GM18520 (cell line): ENCODE measurements around the gene BEAN1.

Experiments used
- ATAC-seq: cut with Tn5 transposase; IDR thresholded peaks from one replicate; pipeline ENCODE4 v1.9.1; 2021; ENCODE audit not compliant: unreplicated experiment

BEAN1 gene

GRCh38 chr16:66418165-66418962 is 8.7 kb upstream of the BEAN1 start:
- no peak for ATAC-seq

GRCh38 chr16:66419527-66419926 is 7.6 kb upstream of the BEAN1 start:
- no peak for ATAC-seq

- no peak for ATAC-seq
Observed at GRCh38 chr16:66420396-66420795, 6.7 kb upstream of the BEAN1 start.

DNA sequence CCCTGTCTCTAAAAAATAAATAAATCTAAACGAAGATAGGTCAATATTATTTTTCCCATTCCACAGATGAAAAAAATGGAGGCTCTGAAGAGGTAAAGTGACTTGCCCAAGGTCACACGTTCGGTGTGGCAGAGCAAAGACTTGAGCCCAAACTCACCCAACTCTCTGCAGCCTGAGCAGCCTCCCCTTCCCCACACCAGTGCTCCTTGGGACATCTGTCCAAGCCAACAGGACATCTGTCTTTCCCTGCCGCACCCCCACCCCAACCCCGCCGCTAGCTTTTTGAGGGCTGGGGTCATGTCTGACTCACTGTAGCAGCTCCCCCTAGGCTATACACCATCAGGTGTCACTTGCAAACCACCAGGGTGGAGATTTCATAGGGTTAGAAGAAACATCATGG is 5.2 kb upstream of the BEAN1 start:
- ATAC-seq, result no peak

- no peak for ATAC-seq
Observed at GRCh38 chr16:66422366-66422765, 4.7 kb upstream of the BEAN1 start.

DNA sequence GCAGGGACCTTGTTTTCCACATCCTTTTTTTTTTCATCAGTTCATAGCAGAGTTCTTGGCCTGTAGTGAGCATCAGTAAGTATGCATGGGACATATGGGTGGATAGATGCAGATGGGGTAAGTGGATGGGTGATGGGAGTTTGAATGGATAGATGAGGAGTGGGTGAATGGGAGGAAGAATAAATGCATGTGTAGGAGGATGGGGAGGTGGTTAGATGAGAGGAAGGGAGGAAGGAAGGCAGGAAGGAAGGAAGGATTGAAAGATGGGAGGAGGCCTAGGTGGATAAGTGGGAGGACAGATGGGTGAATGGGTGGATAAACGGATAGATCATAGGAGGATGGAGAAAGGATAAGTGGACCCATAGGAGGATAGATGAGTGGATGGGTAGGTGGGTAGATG is 3.9 kb upstream of the BEAN1 start:
- no peak for ATAC-seq

GRCh38 chr16:66425651-66426050 is 1.4 kb upstream of the BEAN1 start:
- no peak for ATAC-seq

DNA sequence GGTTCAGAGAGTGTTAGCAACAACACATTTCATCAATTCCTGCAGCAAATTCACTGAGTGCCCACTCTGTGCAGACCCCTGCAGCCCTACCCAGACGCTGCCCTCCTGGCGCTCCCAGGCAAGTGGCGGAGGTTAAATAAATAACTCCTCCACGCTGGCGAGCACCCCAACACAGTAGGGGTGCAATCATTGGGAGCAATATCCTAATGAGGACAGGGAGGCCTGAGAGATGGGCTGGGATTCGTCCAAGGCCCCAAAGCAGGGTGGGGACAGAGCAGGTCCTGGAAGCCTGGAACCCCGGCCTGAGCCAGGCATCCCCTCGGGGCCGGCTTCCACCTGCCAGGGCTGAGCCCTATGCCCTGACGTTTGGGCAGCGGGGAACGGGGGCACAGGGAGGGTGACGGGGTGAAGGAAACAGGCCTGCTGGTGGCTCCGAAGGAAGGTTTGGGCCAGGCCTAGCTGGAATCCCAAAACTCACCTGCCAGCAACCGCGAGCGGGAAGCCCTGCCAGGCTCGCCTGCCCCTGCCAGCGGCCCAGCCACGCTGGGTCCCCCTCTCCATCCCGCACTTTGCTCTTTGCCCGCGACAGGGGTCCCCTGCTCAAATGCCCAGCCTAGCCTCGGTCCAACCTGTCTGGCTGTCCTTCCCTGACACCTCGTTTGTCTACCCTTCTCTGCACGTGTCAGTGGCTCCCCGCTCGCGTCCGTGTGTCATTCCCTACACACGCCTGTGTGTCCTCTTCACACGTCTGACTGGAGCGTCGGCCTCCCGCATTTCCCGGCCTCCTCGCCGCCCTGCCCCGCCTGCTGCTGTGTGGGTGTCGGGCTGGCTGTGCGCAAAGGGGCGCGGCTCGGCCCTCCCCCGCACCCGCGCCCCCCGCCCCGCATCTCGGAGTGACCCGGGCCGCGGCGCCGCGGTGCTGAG is 721 bp upstream of the BEAN1 start:
- no peak for ATAC-seq

DNA sequence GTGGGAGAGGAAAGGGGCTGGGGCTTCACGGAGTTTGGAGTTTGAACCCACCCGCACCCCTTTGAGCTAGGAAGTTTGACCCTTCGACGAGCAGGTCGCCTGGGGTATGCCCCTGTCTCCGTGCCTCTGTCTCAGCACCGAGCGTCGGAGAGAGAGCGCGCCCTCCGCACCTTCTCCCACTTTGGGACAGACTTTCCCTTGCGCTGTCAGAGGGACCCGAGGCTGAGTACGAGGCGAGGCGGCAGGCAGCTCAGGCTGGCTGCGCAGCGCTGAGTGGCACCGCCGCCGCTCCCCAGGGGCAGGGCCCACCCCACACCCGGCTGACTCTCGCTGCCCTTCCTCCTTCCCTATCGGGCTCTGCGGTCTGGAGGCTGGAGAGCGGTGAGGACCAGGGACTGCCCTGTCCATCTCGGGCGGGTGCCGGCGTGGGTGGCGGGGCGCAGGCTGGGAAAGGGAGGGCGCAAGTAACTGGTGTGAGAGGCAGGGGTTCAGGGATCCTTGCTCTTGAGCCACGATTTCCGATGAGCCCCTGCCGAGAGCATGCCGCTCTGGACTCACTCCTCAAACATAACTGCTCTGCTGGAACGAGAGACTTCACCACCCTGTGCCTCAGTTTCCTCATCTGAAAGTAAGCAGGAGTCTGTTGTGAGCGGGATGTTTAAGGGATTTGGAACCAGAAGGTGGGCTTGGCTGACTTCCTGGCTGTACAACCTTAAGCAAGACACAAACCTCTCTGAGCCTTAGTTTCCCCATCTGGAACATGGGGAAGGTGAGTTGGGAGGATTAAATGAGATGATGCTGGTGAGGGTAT is 981 bp downstream of the BEAN1 start:
- no peak for ATAC-seq

- no peak for ATAC-seq
Observed at GRCh38 chr16:66428682-66429251, 1.7 kb downstream of the BEAN1 start.

GRCh38 chr16:66429290-66429962 is 2.3 kb downstream of the BEAN1 start:
- no peak for ATAC-seq

GRCh38 chr16:66430214-66430613 is 3.1 kb downstream of the BEAN1 start:
- no peak for ATAC-seq

GRCh38 chr16:66431760-66432159 is 4.7 kb downstream of the BEAN1 start:
- ATAC-seq, result no peak

GRCh38 chr16:66432429-66432828 is 5.3 kb downstream of the BEAN1 start:
- no peak for ATAC-seq

DNA sequence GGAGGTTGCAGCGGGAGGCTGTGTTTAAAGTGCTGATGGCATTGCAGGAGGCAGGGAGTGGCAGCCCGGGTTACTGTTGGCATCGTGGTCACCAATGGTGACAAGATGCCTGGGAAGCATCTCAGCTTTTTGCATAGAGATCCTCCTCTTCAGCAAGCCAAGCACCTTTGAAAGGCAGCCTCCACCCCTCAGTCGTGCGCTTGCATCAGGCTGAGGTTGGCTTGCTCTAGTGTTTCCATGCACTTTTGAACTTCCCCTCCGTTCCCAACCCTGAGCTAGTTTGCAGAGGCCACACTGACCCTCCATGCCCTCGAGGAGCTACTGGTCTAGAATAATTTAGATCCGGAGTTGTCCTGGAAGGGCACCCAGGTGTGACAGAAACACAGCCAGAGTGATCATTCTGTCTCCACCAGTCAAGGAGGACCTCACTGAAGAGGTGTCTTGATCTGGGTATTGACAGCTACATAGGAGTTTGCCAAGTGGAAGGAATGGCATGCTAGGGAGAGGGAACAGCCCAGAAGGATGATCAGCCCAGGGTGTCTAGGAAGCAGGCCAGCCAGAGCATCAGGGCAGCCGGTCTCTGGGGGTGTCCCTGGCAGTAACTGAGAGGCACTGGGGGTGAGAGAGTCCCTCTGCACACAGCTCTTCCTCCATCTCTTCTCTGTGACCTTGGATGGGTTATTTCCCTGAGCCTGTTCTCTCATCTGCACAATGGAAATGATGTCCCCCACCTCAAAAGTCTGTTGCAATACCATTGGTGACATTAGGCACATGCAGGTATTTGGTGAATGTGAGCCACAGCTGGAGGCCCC is 7.7 kb downstream of the BEAN1 start:
- no peak for ATAC-seq

DNA sequence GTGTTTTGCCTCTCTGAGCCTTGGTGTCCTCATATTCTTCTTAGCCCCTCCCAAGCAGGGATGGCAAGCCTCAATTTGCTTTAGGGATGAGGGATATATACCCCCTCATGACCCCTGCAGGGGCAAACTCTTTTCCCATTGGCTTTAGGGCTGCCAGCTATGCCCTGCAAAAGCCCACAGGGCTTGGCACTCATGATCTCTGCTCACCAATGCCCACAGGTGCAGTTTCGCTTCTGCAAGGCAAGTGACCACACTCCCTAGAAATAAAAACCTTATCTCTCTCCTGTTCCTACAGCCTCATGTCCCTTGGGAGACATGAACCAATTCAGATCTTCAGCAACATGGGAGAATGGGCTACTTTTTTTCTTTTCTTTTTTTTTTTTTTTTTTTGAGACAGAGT is 8.8 kb downstream of the BEAN1 start:
- no peak for ATAC-seq

GRCh38 chr16:66437391-66437945 is 10.4 kb downstream of the BEAN1 start:
- ATAC-seq, result no peak

DNA sequence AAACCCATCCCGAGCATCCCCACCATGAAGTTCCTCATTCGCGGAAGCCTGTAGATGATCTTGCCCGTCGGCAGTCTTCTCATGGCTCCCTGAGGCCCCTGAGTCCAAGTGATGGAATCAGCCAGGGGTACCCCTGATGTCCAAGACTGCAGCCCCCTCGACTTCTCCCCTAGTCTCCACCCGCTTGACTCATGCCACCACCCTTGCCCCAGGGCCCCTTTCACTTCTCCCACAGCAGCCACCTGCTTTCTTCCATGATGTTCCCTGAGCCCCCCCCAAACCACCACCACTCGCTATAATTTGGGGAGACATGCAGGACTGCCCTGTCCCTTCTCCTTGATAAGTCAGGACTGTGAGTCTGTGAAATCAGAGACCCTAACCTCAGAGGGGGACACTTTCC is 11.4 kb downstream of the BEAN1 start:
- ATAC-seq, result no peak

GRCh38 chr16:66439051-66439730 is 12.1 kb downstream of the BEAN1 start:
- no peak for ATAC-seq
